ENCODE measurements around the gene FAM124A. TPM values are rescaled to one million over a fixed set of nuclear protein-coding genes. Genes with fewer than 3 reads are reported as not detected.

The FAM124A gene
- total RNA-seq, 3 donors from 2014 or later (not counting 1 experiment from before 2014, with no cell fraction given) = not detected

DNA sequence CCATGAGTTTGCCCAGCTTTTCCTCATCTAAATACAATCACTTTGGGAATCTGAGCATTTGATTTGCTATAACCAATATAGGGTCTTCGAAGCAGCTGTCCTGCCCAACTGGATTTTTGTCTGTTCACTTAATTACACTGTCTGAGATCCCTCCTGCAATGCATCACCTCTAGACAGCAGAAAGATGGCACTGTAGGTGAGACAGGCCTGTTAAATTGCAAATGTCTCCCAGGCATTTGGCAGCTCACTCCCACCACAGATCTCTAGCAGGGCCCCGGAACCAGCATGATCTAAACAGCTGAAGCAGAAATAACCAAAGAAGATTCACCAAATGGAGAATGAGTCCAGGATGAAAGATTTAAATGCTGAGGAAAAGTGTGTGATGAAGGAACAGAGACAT is 75.4 kb downstream of the FAM124A start:
- Mint-ChIP-seq H3K4me1 (no peaks in the 10 kb centered on the region), H3K36me3 (no peaks in the 10 kb centered on the region), H3K9me3 (no peaks in the 10 kb centered on the region), H3K27ac (no peak overlapping the region), H3K27me3 (ENCODE audit: low read depth in 2 of 2) (peaks cover 0 to 4% of the 10 kb centered on the region in 2 donors), H3K4me3 (no peak overlapping the region)
- no peaks in the 10 kb centered on the region for H3K27me3 ChIP-seq (ENCODE audit: control insufficient read depth, insufficient read depth, low read length)
- no peaks in the 10 kb centered on the region for H3K36me3 ChIP-seq (ENCODE audit: control insufficient read depth, insufficient read depth, low read length)
- no peaks in the 10 kb centered on the region for H3K4me1 ChIP-seq (ENCODE audit: control insufficient read depth, insufficient read depth, low read length)
- no peak for DNase-seq
- TF ChIP-seq, protein P1, sequence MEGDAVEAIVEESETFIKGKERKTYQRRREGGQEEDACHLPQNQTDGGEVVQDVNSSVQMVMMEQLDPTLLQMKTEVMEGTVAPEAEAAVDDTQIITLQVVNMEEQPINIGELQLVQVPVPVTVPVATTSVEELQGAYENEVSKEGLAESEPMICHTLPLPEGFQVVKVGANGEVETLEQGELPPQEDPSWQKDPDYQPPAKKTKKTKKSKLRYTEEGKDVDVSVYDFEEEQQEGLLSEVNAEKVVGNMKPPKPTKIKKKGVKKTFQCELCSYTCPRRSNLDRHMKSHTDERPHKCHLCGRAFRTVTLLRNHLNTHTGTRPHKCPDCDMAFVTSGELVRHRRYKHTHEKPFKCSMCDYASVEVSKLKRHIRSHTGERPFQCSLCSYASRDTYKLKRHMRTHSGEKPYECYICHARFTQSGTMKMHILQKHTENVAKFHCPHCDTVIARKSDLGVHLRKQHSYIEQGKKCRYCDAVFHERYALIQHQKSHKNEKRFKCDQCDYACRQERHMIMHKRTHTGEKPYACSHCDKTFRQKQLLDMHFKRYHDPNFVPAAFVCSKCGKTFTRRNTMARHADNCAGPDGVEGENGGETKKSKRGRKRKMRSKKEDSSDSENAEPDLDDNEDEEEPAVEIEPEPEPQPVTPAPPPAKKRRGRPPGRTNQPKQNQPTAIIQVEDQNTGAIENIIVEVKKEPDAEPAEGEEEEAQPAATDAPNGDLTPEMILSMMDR (IDR thresholded peaks at IDR 0.05) = no peak
- H3K4me3 ChIP-seq (ENCODE audit: low read length) = no peak overlapping the region
- intact Hi-C loops (cut with micrococcal nuclease) = no loop called here
- no peaks in the 10 kb centered on the region for H3K9me3 ChIP-seq (ENCODE audit: control insufficient read depth, insufficient read depth, low read length)
- H3K27ac ChIP-seq (ENCODE audit: low read length) = no peak overlapping the region
- ATAC-seq = no peak
- 86% methylated on average over 2 of the region's 2 CpGs for WGBS (ENCODE audit: insufficient coverage)

DNA sequence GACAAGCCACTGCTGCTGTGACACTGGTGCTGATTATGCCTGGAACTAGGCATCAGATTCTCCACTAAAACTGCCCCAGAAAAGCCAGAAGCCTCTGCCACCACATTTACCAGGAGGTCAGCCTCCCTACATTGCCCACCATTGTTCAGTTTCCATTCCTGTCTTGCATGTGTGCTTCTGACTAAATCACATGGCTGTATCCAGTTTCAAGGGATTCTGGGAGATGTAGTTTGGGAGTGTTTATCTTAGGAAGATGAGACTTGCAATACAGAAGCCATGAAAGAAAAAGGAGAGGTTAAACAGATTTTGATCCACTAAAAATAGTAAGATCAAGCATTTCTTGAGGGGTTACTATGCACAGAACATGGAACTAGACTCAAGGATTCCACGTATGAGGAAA is 76.6 kb downstream of the FAM124A start:
- WGBS (ENCODE audit: insufficient coverage) = 95% methylated on average over 1 of the region's 1 CpG
- no peak overlapping the region for H3K4me3 ChIP-seq (ENCODE audit: low read length)
- H3K4me1 Mint-ChIP-seq = no peaks in the 10 kb centered on the region

DNA sequence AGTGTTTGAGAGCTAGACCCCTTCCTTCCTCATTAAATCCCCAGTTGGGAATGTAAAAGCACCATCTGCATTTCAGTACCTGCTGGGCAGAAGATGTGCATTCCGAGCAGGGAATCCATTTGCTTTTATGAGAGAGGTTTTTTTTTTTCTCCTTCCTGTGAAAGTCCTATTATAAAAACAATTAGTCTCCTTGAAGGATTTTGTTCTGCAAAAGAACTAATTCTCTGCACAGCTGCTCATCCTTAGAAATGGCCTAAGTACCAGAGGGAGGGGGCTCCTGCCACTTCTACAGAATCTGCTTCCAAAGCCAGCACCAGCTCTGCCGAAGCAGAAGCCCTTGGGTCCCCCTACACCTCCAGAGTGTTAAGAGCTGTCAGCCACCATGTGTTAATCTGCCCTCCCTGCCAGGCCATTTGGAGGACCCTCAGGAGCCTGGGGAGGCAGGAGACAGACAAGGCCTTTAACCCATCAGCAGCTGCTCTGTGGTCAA is 80.9 kb downstream of the FAM124A start:
- no peaks in the 10 kb centered on the region for H3K36me3 ChIP-seq (ENCODE audit: control insufficient read depth, insufficient read depth, low read length)
- Mint-ChIP-seq H3K4me1 (no peaks in the 10 kb centered on the region), H3K27me3 (ENCODE audit: low read depth in 2 of 2) (peaks cover 0 to 7% of the 10 kb centered on the region in 2 donors), H3K27ac (no peak overlapping the region), H3K9me3 (no peaks in the 10 kb centered on the region), H3K4me3 (no peak overlapping the region), H3K36me3 (no peaks in the 10 kb centered on the region)
- no peaks in the 10 kb centered on the region for H3K4me1 ChIP-seq (ENCODE audit: control insufficient read depth, insufficient read depth, low read length)
- ATAC-seq = no peak
- H3K9me3 ChIP-seq (ENCODE audit: control insufficient read depth, insufficient read depth, low read length) = no peaks in the 10 kb centered on the region
- intact Hi-C loops (cut with micrococcal nuclease) = no loop called here
- DNase-seq = no peak
- no peak overlapping the region for H3K27ac ChIP-seq (ENCODE audit: low read length)
- TF ChIP-seq, protein P1 (IDR thresholded peaks at IDR 0.05) = no peak
- no peaks in the 10 kb centered on the region for H3K27me3 ChIP-seq (ENCODE audit: control insufficient read depth, insufficient read depth, low read length)
- no peak overlapping the region for H3K4me3 ChIP-seq (ENCODE audit: low read length)
- WGBS (ENCODE audit: insufficient coverage) = 91% methylated on average over 1 of the region's 2 CpGs

More for the DNA sequence above, 76.6 kb downstream of the FAM124A start:
- DNase-seq (no peak), ATAC-seq (no peak)
- no peak overlapping the region for H3K4me3 Mint-ChIP-seq
- H3K27me3 ChIP-seq (ENCODE audit: control insufficient read depth, insufficient read depth, low read length) = no peaks in the 10 kb centered on the region
- TF ChIP-seq, protein P1 (IDR thresholded peaks at IDR 0.05) = no peak
- no peak overlapping the region for H3K27ac ChIP-seq (ENCODE audit: low read length)
- H3K36me3 ChIP-seq (ENCODE audit: control insufficient read depth, insufficient read depth, low read length) = no peaks in the 10 kb centered on the region
- no peaks in the 10 kb centered on the region for H3K4me1 ChIP-seq (ENCODE audit: control insufficient read depth, insufficient read depth, low read length)
- H3K27ac Mint-ChIP-seq = no peak overlapping the region
- H3K9me3 Mint-ChIP-seq = no peaks in the 10 kb centered on the region
- intact Hi-C loops (cut with micrococcal nuclease) = no loop called here
- H3K27me3 Mint-ChIP-seq (ENCODE audit: low read depth in 2 of 2) = peaks cover 0 to 4% of the 10 kb centered on the region in 2 donors
- H3K36me3 Mint-ChIP-seq = no peaks in the 10 kb centered on the region
- no peaks in the 10 kb centered on the region for H3K9me3 ChIP-seq (ENCODE audit: control insufficient read depth, insufficient read depth, low read length)

DNA sequence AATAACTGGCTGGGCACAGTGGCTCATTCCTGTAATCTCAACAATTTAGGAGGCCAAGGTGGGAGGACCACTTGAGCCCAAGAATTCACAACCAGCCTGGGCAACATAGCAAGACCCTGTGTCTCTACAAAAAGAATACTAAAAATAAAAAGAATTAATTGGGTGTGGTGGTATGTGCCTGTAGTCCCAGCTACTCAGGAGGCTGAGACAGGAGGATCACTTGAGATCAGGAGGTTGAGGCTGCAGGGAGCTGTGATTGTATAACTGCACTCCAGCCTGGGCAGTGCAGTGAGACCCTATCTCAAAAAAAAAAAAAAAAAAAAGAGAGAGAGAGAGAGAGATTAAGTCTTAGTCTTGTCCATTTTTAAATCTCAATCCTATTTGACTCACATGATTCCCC is 81.7 kb downstream of the FAM124A start:
- TF ChIP-seq, protein P1 (IDR thresholded peaks at IDR 0.05) = no peak
- intact Hi-C loops (cut with micrococcal nuclease) = no loop called here
- Histone ChIP-seq H3K27ac (ENCODE audit: low read length) (no peak overlapping the region), H3K4me1 (ENCODE audit: control insufficient read depth, insufficient read depth, low read length) (no peaks in the 10 kb centered on the region), H3K9me3 (ENCODE audit: control insufficient read depth, insufficient read depth, low read length) (no peaks in the 10 kb centered on the region), H3K4me3 (ENCODE audit: low read length) (no peak overlapping the region), H3K27me3 (ENCODE audit: control insufficient read depth, insufficient read depth, low read length) (no peaks in the 10 kb centered on the region), H3K36me3 (ENCODE audit: control insufficient read depth, insufficient read depth, low read length) (no peaks in the 10 kb centered on the region)
- Mint-ChIP-seq H3K4me3 (no peak overlapping the region), H3K27me3 (ENCODE audit: low read depth in 2 of 2) (peaks cover 0 to 10% of the 10 kb centered on the region in 2 donors), H3K9me3 (no peaks in the 10 kb centered on the region), H3K36me3 (no peaks in the 10 kb centered on the region), H3K27ac (no peak overlapping the region), H3K4me1 (no peaks in the 10 kb centered on the region)
- DNase-seq (no peak), ATAC-seq (no peak)

Data from natural killer cell (primary cell).